Thoracic aorta (tissue), 2 donors: ENCODE measurements around the gene NCBP3. TPM values are rescaled to one million over a fixed set of nuclear protein-coding genes. Genes with fewer than 3 reads are reported as not detected.

Experiments used
- ATAC-seq: fragments of 150-250 bp; one replicate; pipeline ENCODE4 v1.8.0; 2017; ENCODE audit warnings: low read depth; ENCODE audit not compliant: insufficient number of reproducible peaks, low FRiP score
- DNase-seq: peaks from one replicate; pipeline ENCODE4 v3.0.0-alpha.2; 2020; ENCODE audit warnings: low spot score
- H3K27ac ChIP-seq, 2 donors: fragments of 200-600 bp; sonication (generic); 1 replicate in 1 of 2; 2 replicates in 1 of 2; pipeline ENCODE4 v1.5.1; 2016; ENCODE audit warnings: mild to moderate bottlenecking in 2 of 2, moderate library complexity in 2 of 2
- H3K27me3 ChIP-seq: fragments of 200-600 bp; sonication (generic); replicated peaks from 2 replicates; pipeline ENCODE4 v1.6.0; 2016; ENCODE audit warnings: mild to moderate bottlenecking; ENCODE audit not compliant: insufficient read depth
- H3K36me3 ChIP-seq: fragments of 200-600 bp; sonication (generic); one replicate; pipeline ENCODE4 v1.5.1; 2016
- H3K4me1 ChIP-seq, 2 donors: fragments of 200-600 bp; sonication (generic); 1 replicate in 1 of 2; 2 replicates in 1 of 2; pipeline versions ENCODE4 v1.5.1 to v1.6.0; 2016; ENCODE audit warnings: low read depth in 2 of 2, mild to moderate bottlenecking in 1 of 2; ENCODE audit not compliant: control insufficient read depth in 1 of 2
- H3K4me3 ChIP-seq: fragments of 200-600 bp; sonication (generic); 2 replicates; pipeline ENCODE4 v1.5.1; 2016; ENCODE audit warnings: mild to moderate bottlenecking
- H3K9me3 ChIP-seq: fragments of 200-600 bp; sonication (generic); 2 replicates; pipeline ENCODE4 v1.5.1; 2016
- total RNA-seq, 2 donors: library from RNA; depleted of rRNA; stranded (reverse); fragments of >200 nt; gene quantifications; one replicate each; pipeline versions ENCODE4 v1.1.0 to v1.2.3, GENCODE V29; 2016
- TF ChIP-seq, protein P1 (sequence below): fragments of 200-600 bp; sonication (generic); IDR thresholded peaks from one replicate; pipeline ENCODE4 v1.5.1; 2019; ENCODE audit warnings: antibody characterized with exemption

NCBP3 gene, protein sequence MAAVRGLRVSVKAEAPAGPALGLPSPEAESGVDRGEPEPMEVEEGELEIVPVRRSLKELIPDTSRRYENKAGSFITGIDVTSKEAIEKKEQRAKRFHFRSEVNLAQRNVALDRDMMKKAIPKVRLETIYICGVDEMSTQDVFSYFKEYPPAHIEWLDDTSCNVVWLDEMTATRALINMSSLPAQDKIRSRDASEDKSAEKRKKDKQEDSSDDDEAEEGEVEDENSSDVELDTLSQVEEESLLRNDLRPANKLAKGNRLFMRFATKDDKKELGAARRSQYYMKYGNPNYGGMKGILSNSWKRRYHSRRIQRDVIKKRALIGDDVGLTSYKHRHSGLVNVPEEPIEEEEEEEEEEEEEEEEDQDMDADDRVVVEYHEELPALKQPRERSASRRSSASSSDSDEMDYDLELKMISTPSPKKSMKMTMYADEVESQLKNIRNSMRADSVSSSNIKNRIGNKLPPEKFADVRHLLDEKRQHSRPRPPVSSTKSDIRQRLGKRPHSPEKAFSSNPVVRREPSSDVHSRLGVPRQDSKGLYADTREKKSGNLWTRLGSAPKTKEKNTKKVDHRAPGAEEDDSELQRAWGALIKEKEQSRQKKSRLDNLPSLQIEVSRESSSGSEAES
- total RNA-seq: 10 to 100 TPM; 28.8 to 47.8 TPM

GRCh38 chr17:3845621-3846436 is at the start of gene NCBP3:
Gene NCBP3, minus strand, starts transcription at chr17:3846246. Its CDS starts 23 bp downstream, at chr17:3846223.
- Histone ChIP-seq H3K27ac (peak within 1 kb of the TSS; percentile 86 to 93), H3K27me3 (no peaks in the 10 kb centered on the region), H3K9me3 (no peaks in the 10 kb centered on the region), H3K4me1 (peaks cover 9 to 19% of the 10 kb centered on the region in 2 donors), H3K36me3 (peaks cover 8% of the 10 kb centered on the region), H3K4me3 (peak within 1 kb of the TSS; percentile 100)
- DNase-seq: peak; percentile 49
- peak; percentile 86 for ATAC-seq
- TF ChIP-seq, protein P1, sequence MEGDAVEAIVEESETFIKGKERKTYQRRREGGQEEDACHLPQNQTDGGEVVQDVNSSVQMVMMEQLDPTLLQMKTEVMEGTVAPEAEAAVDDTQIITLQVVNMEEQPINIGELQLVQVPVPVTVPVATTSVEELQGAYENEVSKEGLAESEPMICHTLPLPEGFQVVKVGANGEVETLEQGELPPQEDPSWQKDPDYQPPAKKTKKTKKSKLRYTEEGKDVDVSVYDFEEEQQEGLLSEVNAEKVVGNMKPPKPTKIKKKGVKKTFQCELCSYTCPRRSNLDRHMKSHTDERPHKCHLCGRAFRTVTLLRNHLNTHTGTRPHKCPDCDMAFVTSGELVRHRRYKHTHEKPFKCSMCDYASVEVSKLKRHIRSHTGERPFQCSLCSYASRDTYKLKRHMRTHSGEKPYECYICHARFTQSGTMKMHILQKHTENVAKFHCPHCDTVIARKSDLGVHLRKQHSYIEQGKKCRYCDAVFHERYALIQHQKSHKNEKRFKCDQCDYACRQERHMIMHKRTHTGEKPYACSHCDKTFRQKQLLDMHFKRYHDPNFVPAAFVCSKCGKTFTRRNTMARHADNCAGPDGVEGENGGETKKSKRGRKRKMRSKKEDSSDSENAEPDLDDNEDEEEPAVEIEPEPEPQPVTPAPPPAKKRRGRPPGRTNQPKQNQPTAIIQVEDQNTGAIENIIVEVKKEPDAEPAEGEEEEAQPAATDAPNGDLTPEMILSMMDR: peak; percentile 96

DNA sequence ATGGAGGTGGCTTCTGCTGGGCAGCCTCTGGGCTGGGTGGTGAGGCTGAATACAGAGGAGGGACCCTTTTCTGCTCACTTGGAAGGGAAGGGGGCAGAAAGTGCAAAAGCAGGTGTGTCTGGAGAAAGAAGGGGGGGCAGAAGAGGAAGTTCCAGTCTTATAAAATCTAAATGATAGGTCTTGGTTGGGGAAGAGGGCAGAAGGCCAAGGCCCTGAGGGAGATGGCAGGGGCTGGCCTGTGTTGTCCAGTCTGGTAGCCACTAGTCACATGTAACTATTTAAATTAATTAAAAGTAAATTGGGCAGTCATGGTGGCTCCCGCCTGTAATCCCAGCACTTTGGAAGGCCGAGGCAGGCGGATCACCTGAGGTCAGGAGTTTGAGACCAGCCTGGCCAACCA is 49.3 kb upstream of the NCBP3 start:
- H3K4me1 ChIP-seq: peaks cover 17 to 43% of the 10 kb centered on the region in 2 donors
- H3K27ac ChIP-seq: no peak overlapping the region
- TF ChIP-seq, protein P1: no peak
- no peak overlapping the region for H3K4me3 ChIP-seq
- no peaks in the 10 kb centered on the region for H3K27me3 ChIP-seq
- H3K9me3 ChIP-seq: no peaks in the 10 kb centered on the region
- H3K36me3 ChIP-seq: no peaks in the 10 kb centered on the region
- DNase-seq: no peak
- no peak for ATAC-seq

- DNase-seq: no peak
- Histone ChIP-seq H3K4me1 (peaks cover 19 to 47% of the 10 kb centered on the region in 2 donors), H3K27me3 (no peaks in the 10 kb centered on the region), H3K9me3 (no peaks in the 10 kb centered on the region), H3K27ac (no peak overlapping the region), H3K4me3 (no peak overlapping the region), H3K36me3 (no peaks in the 10 kb centered on the region)
- TF ChIP-seq, protein P1: no peak
- no peak for ATAC-seq
These were observed 48.9 kb upstream of the NCBP3 start for GRCh38 chr17:3894911-3895343.

DNA sequence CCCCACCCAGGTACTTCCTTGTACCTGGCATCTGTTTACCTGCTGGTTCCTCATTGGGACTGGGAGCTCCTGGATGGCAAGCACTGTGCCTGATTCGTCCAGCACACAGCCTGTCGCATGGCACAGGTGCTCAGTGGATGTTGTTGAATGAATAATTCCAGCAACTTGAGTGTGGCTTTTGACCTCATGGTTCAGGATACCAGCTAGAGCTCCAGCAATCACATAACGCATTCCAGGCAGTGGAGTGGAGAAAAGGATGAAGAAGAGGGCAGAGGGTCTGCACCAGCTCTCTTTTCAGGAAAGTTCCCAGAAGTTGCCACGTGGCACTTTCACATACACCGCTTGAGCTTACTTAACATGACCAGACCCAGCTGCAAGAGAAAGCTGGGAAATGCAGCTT is 48.1 kb upstream of the NCBP3 start:
- Histone ChIP-seq H3K36me3 (no peaks in the 10 kb centered on the region), H3K27ac (peak overlapping the region in 1 of 2 donors; percentile 12), H3K27me3 (no peaks in the 10 kb centered on the region), H3K4me3 (no peak overlapping the region), H3K9me3 (no peaks in the 10 kb centered on the region), H3K4me1 (peaks cover 23 to 55% of the 10 kb centered on the region in 2 donors)
- TF ChIP-seq, protein P1: no peak
- no peak for DNase-seq
- ATAC-seq: no peak
